Renal pelvis (tissue), 4 donors: ENCODE data around the gene PCDH12. TPM values are rescaled to one million over a fixed set of nuclear protein-coding genes. Genes with fewer than 3 reads are reported as not detected.

Source experiments
- DNase-seq: peaks from one replicate; pipeline ENCODE4 v3.0.0-alpha.2; 2013
- polyA plus RNA-seq, 3 donors: library from polyadenylated mRNA; unstranded; fragments of 120-200 nt; gene quantifications; one replicate each; pipeline ENCODE4 v1.2.1, GENCODE V29; 2013; ENCODE audit not compliant: insufficient read length in 3 of 3

The PCDH12 gene
- polyA plus RNA-seq, 3 donors: 15.7 to 18.1 (median 17.8) TPM

- DNase-seq: peak; percentile 46
These were observed 43.7 kb downstream of the PCDH12 start for GRCh38 chr5:141914199-141914743.

DNA sequence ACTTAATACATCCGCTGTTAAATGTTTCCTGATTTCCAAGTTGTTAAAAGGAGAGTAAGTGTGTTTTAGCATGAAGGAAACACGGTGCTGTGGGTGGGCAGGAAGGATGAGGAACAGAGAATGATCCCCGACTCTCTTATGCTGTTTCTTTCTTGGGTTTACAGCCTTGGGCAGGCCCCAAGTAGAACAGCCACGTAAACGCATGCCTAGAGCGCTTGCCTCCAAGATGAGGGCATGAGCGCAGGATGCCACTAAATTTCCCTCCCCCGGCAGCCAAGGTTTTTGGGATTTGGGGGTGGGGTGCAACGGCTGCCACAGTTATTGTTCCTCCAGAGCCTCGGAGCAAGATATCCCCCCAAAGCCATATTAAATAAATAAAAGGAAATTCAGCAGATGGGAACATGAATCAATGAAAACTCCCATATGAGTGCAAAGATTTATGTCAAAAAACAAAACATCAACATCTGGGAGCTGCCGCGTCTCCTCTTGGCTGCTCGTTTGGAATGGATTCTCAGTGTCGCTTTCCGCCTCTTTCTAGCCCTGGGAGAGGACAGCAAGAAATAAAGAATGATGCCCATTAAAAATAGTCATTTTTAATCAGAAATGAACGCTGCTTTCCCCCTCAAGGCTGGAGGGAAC is 44.3 kb downstream of the PCDH12 start:
- DNase-seq: peak; percentile 44

DNA sequence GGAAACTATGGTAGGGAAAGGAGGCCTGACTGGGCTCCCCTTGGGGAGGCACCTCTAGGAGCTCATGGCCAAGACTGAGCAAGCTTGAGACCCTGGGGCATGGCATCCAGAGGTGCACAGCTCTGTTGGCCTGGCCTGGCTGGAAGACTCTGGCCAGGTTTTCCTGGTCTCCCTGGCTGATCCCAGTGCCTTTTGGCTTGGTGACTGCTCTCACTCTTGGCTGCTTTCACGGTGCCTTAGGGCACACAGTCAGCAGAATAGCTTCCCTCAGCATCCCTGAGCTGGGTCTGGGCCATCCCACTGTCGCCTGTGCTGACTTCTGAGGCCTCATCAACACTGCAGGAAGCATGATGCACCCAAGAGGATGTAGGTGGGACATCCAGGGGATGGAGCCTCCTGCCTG is 47.7 kb downstream of the PCDH12 start:
- no peak for DNase-seq

- no peak for DNase-seq
These were observed 48.8 kb downstream of the PCDH12 start for GRCh38 chr5:141909212-141909611.

GRCh38 chr5:141908796-141909195 is 49.2 kb downstream of the PCDH12 start:
- no peak for DNase-seq

DNA sequence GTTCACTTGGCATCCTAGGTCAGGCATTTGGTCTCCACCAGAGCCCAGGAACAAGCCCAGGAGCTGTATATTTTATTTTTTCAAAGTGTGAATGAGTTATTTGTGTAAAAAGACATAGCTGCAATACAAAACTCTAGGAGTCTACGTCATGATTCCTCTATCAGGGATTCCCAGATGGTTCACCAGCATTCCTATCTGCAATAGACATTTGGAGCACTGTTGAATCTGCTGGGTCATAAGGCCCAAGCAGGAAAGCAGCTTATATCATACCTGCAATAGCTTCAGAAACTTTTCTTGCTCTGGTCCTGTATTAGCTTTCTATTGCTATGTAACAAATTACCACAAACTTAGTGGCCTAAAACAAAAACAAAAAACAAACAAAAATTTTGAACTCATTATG is 51.0 kb downstream of the PCDH12 start:
- DNase-seq: no peak

DNA sequence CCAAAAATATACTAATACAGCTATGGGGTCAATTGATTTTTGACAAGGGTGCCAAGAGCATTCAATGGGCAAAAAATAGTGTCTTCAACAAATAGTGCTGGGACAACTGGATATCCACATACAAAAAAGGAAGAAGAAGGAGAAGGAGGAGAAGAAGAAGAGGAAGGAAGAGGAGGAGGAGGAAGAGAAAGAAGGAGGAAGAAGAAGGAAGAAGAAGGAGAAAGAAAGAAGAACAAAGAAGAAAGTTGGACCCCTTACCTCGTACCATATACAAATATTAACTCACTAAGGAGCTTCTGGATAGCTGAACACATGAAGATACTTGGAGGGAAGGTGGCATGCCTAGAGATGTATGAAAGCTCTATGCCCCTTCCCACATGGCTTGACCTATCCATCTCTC is 51.5 kb downstream of the PCDH12 start:
- no peak for DNase-seq

GRCh38 chr5:141904551-141904950 is 53.5 kb downstream of the PCDH12 start:
- DNase-seq: no peak

DNA sequence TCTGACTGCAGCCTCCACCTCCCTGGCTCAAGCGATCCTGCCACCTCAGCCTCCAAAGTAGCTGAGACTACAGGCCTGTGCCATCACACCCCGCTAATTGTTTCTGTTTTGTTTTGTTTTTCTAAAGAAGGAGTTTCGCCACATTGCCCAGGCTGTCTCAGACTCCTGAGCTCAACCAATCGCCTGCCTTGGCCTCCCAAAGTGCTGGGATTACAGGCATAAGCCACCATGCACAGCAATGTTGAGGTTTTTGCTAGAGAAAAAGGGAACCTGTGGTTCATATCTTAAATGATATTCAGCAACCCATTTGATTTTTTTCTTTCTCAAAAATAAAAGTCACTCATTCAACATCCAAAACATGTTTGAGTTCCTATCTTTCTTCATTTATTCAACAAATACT is 54.7 kb downstream of the PCDH12 start:
- no peak for DNase-seq

DNA sequence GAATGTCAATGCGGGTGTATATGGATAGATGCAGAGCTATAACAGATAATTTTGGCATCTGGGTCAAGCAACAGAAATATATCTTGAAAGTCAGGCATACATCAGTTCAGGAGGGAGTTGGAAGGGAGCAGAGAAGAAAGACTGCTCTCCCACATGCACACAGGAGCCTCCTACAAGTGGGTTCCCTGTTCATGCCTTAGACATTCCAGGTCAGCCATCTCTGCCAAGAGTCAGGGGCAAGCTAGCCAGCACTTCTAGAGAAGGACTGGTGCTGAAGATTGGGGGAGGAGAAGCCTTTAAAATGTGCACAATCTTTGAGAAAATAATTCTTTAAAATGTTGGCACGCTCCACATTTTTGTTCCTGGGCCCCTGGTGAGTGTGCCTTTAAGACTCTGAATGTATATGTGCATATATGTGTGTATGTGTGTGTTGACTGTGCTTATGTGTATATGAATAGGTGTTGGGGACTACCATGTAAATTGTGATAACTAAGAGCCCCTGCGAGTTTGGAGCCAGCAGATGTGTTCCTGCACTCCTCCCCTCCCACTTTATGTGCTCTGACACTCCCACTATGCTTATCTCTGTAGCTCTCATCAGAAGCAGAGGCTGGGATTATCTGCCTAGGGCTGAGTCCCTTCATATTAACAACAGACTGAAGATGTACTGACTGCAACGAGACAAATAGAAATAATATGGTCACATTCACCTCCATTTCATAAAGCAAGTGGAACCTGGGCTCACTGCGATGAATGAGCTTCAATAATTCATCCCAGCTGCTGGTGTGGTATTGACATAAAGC is 55.8 kb downstream of the PCDH12 start:
- DNase-seq: no peak

DNA sequence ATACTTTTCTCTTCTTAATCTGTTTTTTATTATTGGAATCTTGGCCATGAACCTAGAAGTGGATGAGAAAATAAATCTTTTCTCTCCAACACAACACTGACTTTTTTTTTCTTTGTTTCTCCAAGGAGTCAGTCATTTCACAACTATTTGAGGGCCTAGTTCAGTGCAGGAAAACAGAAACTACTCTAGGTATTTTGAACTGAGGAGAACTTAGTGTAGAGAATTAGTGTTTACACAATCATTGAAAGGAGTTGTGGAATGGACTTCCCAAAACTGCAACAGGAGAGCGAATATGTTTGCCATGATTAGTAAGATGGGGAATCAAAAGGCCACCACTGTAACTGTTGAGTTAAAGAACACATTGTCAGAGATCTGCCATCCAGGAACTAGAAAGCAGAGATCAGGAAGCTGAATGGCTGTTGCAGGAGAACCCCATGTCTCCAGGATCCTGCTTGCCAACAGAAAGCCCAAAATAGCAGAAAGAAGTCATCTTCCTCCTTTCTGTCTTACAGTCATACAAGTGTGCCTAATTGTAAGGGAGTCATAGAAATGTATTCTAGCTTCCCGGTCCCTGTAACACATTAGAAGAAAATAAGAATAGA is 59.5 kb downstream of the PCDH12 start:
- DNase-seq: no peak

DNA sequence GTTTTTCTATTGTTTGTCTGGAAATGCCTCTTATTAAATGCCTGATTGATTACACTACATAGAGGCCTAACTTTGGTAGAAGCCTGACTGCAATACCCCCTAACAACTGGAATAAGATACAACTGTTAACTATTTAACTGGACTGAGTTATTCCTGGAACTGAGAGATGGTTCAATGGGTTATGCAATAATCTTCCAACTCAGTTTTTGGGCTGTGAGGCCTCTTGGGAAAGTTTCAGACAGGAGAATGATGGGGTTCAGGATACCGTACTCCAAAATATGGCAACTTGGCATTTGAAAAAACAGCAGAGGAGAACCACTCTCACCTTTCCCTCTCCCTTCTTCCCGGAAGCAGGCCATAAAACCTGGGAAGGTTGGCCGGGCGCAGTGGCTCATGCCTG is 60.6 kb downstream of the PCDH12 start:
- DNase-seq: no peak

Other genes starting within 250 kb of the PCDH12 start
- gene PCDH1, start 79.8 kb downstream of the PCDH12 start, polyA plus RNA-seq: 10 to 100 TPM; 23.9 to 30.4 (median 24.8) TPM
- 100 to 1,000 TPM in 2 of 3 donors, 10 to 100 TPM in 1; 99.9 to 143 (median 142) TPM for gene DELE1, start 34.3 kb downstream of the PCDH12 start, polyA plus RNA-seq
- 10 to 100 TPM; 54.8 to 65.4 (median 55.5) TPM for gene RNF14, start 10.9 kb upstream of the PCDH12 start, polyA plus RNA-seq
- gene GNPDA1, start 54.8 kb upstream of the PCDH12 start, polyA plus RNA-seq: 10 to 100 TPM; 64.7 to 70.6 (median 68.5) TPM
- gene NDFIP1, start 150.6 kb upstream of the PCDH12 start, polyA plus RNA-seq: 100 to 1,000 TPM; 111 to 127 (median 114) TPM